Activated T-cell treated with anti-CD3 and anti-CD28 coated beads for 24 hours (primary cell): ENCODE results near the gene ZFX.
A peak's percentile ranks its signal among the peaks of the same experiment; 100 is the strongest.
"Not testable (repeated sequence)": the region's sequence is repeated elsewhere in the genome, so short reads cannot be mapped to it uniquely, and the experiment has no call there.

Source experiments
- DNase-seq: peaks from one replicate; pipeline ENCODE4 v3.0.0-alpha.2; 2020; ENCODE audit warnings: low read depth

Gene ZFX

GRCh38 chrX:24149351-24150050 lies at the start of gene ZFX:
Gene ZFX, plus strand, starts transcription at chrX:24149729. Its CDS starts 23,014 bp downstream, at chrX:24172743.
- peak; percentile 46 for DNase-seq

GRCh38 chrX:24100713-24101112 lies 48.8 kb upstream of the ZFX start:
- DNase-seq: no peak

GRCh38 chrX:24110069-24110468 lies 39.5 kb upstream of the ZFX start:
- no peak for DNase-seq

GRCh38 chrX:24113181-24113580 lies 36.3 kb upstream of the ZFX start:
- DNase-seq: no peak

- no peak for DNase-seq
These were observed 32.3 kb upstream of the ZFX start for GRCh38 chrX:24117258-24117657.

- DNase-seq: no peak
These were observed 25.2 kb upstream of the ZFX start for GRCh38 chrX:24124244-24124799.

- DNase-seq: no peak
These were observed 24.4 kb upstream of the ZFX start for GRCh38 chrX:24125028-24125612.

- DNase-seq: no peak
These were observed 18.1 kb upstream of the ZFX start for GRCh38 chrX:24131476-24131875.

GRCh38 chrX:24133312-24133711 lies 16.2 kb upstream of the ZFX start:
- DNase-seq: no peak

- DNase-seq: not testable (repeated sequence)
These were observed 13.8 kb upstream of the ZFX start for GRCh38 chrX:24135768-24136167.

- DNase-seq: no peak
These were observed 12.3 kb upstream of the ZFX start for GRCh38 chrX:24137192-24137591.

- not testable (repeated sequence) for DNase-seq
These were observed 5.5 kb upstream of the ZFX start for GRCh38 chrX:24143982-24144381.

GRCh38 chrX:24144528-24144927 lies 5.0 kb upstream of the ZFX start:
- DNase-seq: no peak

GRCh38 chrX:24145303-24146186 lies 4.0 kb upstream of the ZFX start:
- no peak for DNase-seq

GRCh38 chrX:24146283-24146949 lies 3.1 kb upstream of the ZFX start:
- no peak for DNase-seq

GRCh38 chrX:24147165-24147564 lies 2.4 kb upstream of the ZFX start:
- DNase-seq: no peak

GRCh38 chrX:24148121-24148520 lies 1.4 kb upstream of the ZFX start:
- no peak for DNase-seq

GRCh38 chrX:24148535-24149350 lies 786 bp upstream of the ZFX start:
- no peak for DNase-seq

- peak; percentile 74 for DNase-seq
These were observed 692 bp downstream of the ZFX start for GRCh38 chrX:24150051-24150790.

- DNase-seq: no peak
These were observed 1.4 kb downstream of the ZFX start for GRCh38 chrX:24150898-24151297.
